HepG2 (cell line): ENCODE measurements around the gene TOX4. TPM values are rescaled to one million over a fixed set of nuclear protein-coding genes. Genes with fewer than 3 reads are reported as not detected.

Experiments used
- ATAC-seq: fragments of 200-7000 bp; cut with Tn5 transposase; 3 replicates; pipeline ENCODE4 v1.9.1; 2020; ENCODE audit warnings: mild to moderate bottlenecking, moderate library complexity
- BruUV-seq: library from RNA; stranded (reverse); fragments of 400-500 nt; replicated peaks from 2 replicates; lab custom pipeline; 2021; lab: Mats Ljungman, UMichigan
- CTCF ChIA-PET: fragments of 300-600 bp; formaldehyde crosslinking; extraction: SDS; loops from one replicate; lab custom pipeline; 2021; ENCODE audit warnings: low total read pairs, inconsistent platforms, low intra/inter-chr PET ratio; lab: Yijun Ruan, JAX
- POLR2A ChIA-PET: fragments of 350-600 bp; sonication (Branson Sonifier 250); formaldehyde crosslinking; loops from one replicate; lab custom pipeline; 2020; ENCODE audit warnings: antibody characterized with exemption, inconsistent platforms; lab: Yijun Ruan, JAX
- DNase-seq: peaks from one replicate; pipeline ENCODE4 v3.0.0-alpha.2; 2015; ENCODE audit warnings: low spot score
- FAIRE-seq: peaks from 3 replicates; lab custom pipeline; 2011; peaks lifted over from hg19 to GRCh38; lab: Jason Lieb, UNC
- H2AFZ ChIP-seq: one replicate; pipeline ENCODE4 v1.6.1; 2011; ENCODE audit warnings: low read length, inconsistent platforms
- H3K27ac ChIP-seq: fragments of 300-600 bp; 3 replicates; pipeline ENCODE4 v1.8.0; 2011; ENCODE audit warnings: mixed run types, mild to moderate bottlenecking, mixed read lengths, low read length, inconsistent platforms; ENCODE audit not compliant: insufficient read depth; ENCODE audit errors: extremely low read length
- H3K27me3 ChIP-seq, 2 experiments: fragments of 200-600 bp in 1 of 2; 2 replicates in 1 of 2; 3 replicates in 1 of 2; pipeline versions ENCODE4 v1.6.0 to v1.8.0; 2011; ENCODE audit warnings: low read length in 2 of 2, mild to moderate bottlenecking in 2 of 2, moderate library complexity in 2 of 2, inconsistent platforms in 1 of 2; ENCODE audit not compliant: insufficient read depth in 2 of 2, control insufficient read depth in 1 of 2
- H3K36me3 ChIP-seq, 2 experiments: fragments of 200-600 bp in 1 of 2; replicated peaks in 1 of 2; 2 replicates in 1 of 2; 3 replicates in 1 of 2; pipeline versions ENCODE4 v1.5.1 to v1.8.0; 2011; ENCODE audit warnings: low read length in 2 of 2, inconsistent platforms in 1 of 2; ENCODE audit not compliant: insufficient read depth in 2 of 2, control insufficient read depth in 1 of 2
- H3K4me1 ChIP-seq: 2 replicates; pipeline ENCODE4 v1.5.1; 2012; ENCODE audit warnings: low read length, inconsistent platforms; ENCODE audit not compliant: insufficient read depth
- H3K4me2 ChIP-seq: 2 replicates; pipeline ENCODE4 v1.6.0; 2011; ENCODE audit warnings: low read depth, low read length, inconsistent platforms
- H3K4me3 ChIP-seq, 3 experiments: fragments of 200-600 bp in 1 of 3; sonication (generic), shearing (Covaris generic) in 1 of 3; replicated peaks in 1 of 3; 2 replicates each; pipeline ENCODE4 v1.5.1; 2011 to 2016; ENCODE audit warnings: low read length in 3 of 3, inconsistent platforms in 2 of 3, low read depth in 2 of 3, mild to moderate bottlenecking in 2 of 3, control low read depth in 1 of 3, mixed read lengths in 1 of 3; ENCODE audit not compliant: insufficient read depth in 1 of 3
- H3K79me2 ChIP-seq: one replicate; pipeline ENCODE4 v1.6.1; 2011; ENCODE audit warnings: low read length, inconsistent platforms; ENCODE audit not compliant: insufficient read depth
- H3K9ac ChIP-seq: 2 replicates; pipeline ENCODE4 v1.6.0; 2011; ENCODE audit warnings: mild to moderate bottlenecking, low read depth, low read length, inconsistent platforms; ENCODE audit not compliant: insufficient read depth
- H3K9me3 ChIP-seq: 2 replicates; pipeline ENCODE4 v1.5.1; 2012; ENCODE audit warnings: mild to moderate bottlenecking, low read length
- H4K20me1 ChIP-seq: 2 replicates; pipeline ENCODE4 v1.6.0; 2011; ENCODE audit warnings: inconsistent platforms, mild to moderate bottlenecking, low read length, moderate library complexity; ENCODE audit not compliant: insufficient read depth
- CBFB ChIP-seq: sonication (generic); formaldehyde crosslinking; IDR thresholded peaks from 2 replicates; pipeline ENCODE4 v1.4.0; 2020; ENCODE audit warnings: missing genetic modification reagents
- MED8 ChIP-seq: sonication (generic); formaldehyde crosslinking; IDR thresholded peaks from 2 replicates; pipeline ENCODE4 v1.8.1; 2023; ENCODE audit warnings: mild to moderate bottlenecking, missing genetic modification reagents; ENCODE audit not compliant: insufficient replicate concordance
- POLR2G ChIP-seq: fragments of 200-400 bp; formaldehyde crosslinking; IDR thresholded peaks from 2 replicates; pipeline ENCODE4 v1.6.1; 2018; ENCODE audit warnings: mild to moderate bottlenecking, low read depth, low read length, moderate library complexity
- PRMT3 ChIP-seq: sonication (generic); formaldehyde crosslinking; IDR thresholded peaks from 2 replicates; pipeline ENCODE4 v1.8.1; 2022; ENCODE audit warnings: low read depth, mild to moderate bottlenecking, moderate library complexity, missing genetic modification reagents, borderline replicate concordance
- RBFOX2 ChIP-seq: fragments of 200-400 bp; formaldehyde crosslinking; IDR thresholded peaks from 2 replicates; pipeline ENCODE4 v1.6.1; 2017; ENCODE audit warnings: low read depth, mild to moderate bottlenecking, low read length
- TBX2 ChIP-seq: sonication (generic); formaldehyde crosslinking; IDR thresholded peaks from 2 replicates; pipeline ENCODE4 v1.5.0; 2020; ENCODE audit warnings: missing genetic modification reagents, mild to moderate bottlenecking, borderline replicate concordance
- ZNF770 ChIP-seq: sonication (generic); formaldehyde crosslinking; IDR thresholded peaks from 2 replicates; pipeline ENCODE4 v1.5.0; 2020; ENCODE audit warnings: mild to moderate bottlenecking, missing genetic modification reagents
- WGBS: methylation state at CpG from one replicate; pipeline ENCODE4 v1.1.6; 2017; ENCODE audit warnings: low lambda C conversion rate; 5-methylcytosine and 5-hydroxymethylcytosine counted together
- in situ Hi-C: cut with HindIII; loops from 2 replicates; pipeline ENCODE4 v1.10.0; 2017; ENCODE audit warnings: low pct_unique_long_range_greater_than_20kb; ENCODE audit not compliant: extremely low pct_ligation_motif_present
- intact Hi-C: fragments of 100-400 bp; cut with micrococcal nuclease; formaldehyde crosslinking; loops from one replicate; pipeline ENCODE4 v1.10.0; 2022; ENCODE audit not compliant: unreplicated experiment
- polyA plus RNA-seq, 8 experiments: library from polyadenylated mRNA; depleted of rRNA in 3 of 8; stranded (reverse) in 7 of 8; unstranded in 1 of 8; fragments of >200 nt; fragmentation: Illumina TruSeq in 4 of 8; extraction: Trizol in 4 of 8; gene quantifications; 2 replicates each; pipeline versions ENCODE4 v1.2.1 to v1.2.3, GENCODE V29; 2011 to 2016; ENCODE audit warnings: low read depth in 4 of 8, missing spikeins in 1 of 8, mixed read lengths in 1 of 8; ENCODE audit not compliant: insufficient read depth in 1 of 8
- total RNA-seq, 5 experiments: library from RNA; depleted of rRNA; stranded (reverse); fragments of >200 nt; fragmentation: Illumina TruSeq; extraction: Trizol; gene quantifications; 2 replicates each; pipeline ENCODE4 v1.2.3, GENCODE V29; 2016; ENCODE audit warnings: low read depth in 1 of 5

Gene TOX4
- total and polyA plus RNA-seq, 2 of the 13 experiments (the other 11 are each of a cell fraction or from before 2014, with no cell fraction given): 71.8 to 163 TPM

- 0 out of 2 replicates have a peak, but pooled peaks have one; percentile 38 for TF ChIP-seq RBFOX2
- TF ChIP-seq CBFB: no peak
- TF ChIP-seq PRMT3 (CRISPR knock-in tag): no peak
- TF ChIP-seq POLR2G: peak; percentile 12; the same call in 1 of the 2 replicates
- TF ChIP-seq, all 625 proteins: peak for 2
These were observed 28.1 kb downstream of the TOX4 start (continued) for GRCh38 chr14:21505012-21505553.

DNA sequence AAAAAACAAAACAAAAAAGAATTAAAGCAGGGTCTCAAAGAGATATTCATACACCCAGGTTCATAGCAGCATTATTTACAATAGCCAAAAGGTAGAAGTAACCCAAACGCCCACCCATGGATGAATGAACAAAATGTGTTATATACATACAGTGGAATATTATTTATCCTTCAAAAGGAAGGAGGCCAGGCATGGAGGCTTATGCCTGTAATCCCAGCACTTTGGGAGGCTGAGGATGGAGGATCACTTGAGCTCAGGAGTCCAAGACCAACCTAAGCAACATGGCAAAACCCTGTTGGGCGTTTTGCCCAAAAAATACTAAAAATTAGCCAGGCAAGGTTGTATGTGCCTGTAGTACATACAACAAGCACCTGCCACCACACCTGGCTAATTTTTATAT, 29.6 kb downstream of the TOX4 start:
- Histone ChIP-seq H4K20me1 (no peaks in the 10 kb centered on the region), H3K79me2 (peaks cover 49% of the 10 kb centered on the region), H3K27me3 (no peaks in the 10 kb centered on the region; a peak in 1 of 5 replicates), H3K4me1 (peaks cover 19% of the 10 kb centered on the region)
- WGBS: 94% methylated on average over 2 of the region's 2 CpGs
- no peak for DNase-seq
- CTCF ChIA-PET: no interaction called here
- in situ Hi-C loops: no loop called here
- intact Hi-C loops: no loop called here
- TF ChIP-seq ZNF770 (CRISPR knock-in tag): peak; percentile 73; the same call in 1 of the 2 replicates
- peak; percentile 35; the same call in 1 of the 2 replicates for TF ChIP-seq TBX2 (CRISPR knock-in tag)
- TF ChIP-seq MED8: no peak
- TF ChIP-seq, all 625 proteins: peak for 2
- POLR2A ChIA-PET: no interaction called here
- Histone ChIP-seq H3K9me3 (no peaks in the 10 kb centered on the region), H3K27ac (no peak overlapping the region), H3K9ac (no peak overlapping the region), H3K4me2 (no peak overlapping the region), H2AFZ (no peak overlapping the region), H3K36me3 (peaks cover 19 to 37% of the 10 kb centered on the region in 2 experiments), H3K4me3 (no peak overlapping the region)
- no peak for FAIRE-seq
- no peak for ATAC-seq
- no TSS peak for BruUV-seq
